Measurements from ENCODE around the gene NRF1.

NRF1 gene

GRCh38 chr7:129698516-129699418, 87.2 kb downstream of the NRF1 start:
- Histone ChIP-seq H3K36me3 (ENCODE audit: control insufficient read depth, insufficient read depth, low read length) (no peaks in the 10 kb centered on the region), H3K4me3 (replicated peaks; ENCODE audit: low read depth, low read length) (no peak overlapping the region), H3K27me3 (replicated peaks; ENCODE audit: control insufficient read depth, insufficient read depth, low read length) (no peaks in the 10 kb centered on the region)
- TF ChIP-seq CTCF (IDR thresholded peaks at IDR 0.05; ENCODE audit: insufficient read depth, low read length, poor library complexity, severe bottlenecking): no peak
- DNase-seq (ENCODE audit: extremely low read depth, insufficient read length): no peak

GRCh38 chr7:129702316-129702715, 90.8 kb downstream of the NRF1 start:
- DNase-seq (ENCODE audit: extremely low read depth, insufficient read length): no peak
- H3K4me3 ChIP-seq (replicated peaks; ENCODE audit: low read depth, low read length): no peak overlapping the region
- no peaks in the 10 kb centered on the region for H3K36me3 ChIP-seq (ENCODE audit: control insufficient read depth, insufficient read depth, low read length)
- no peak for TF ChIP-seq CTCF (IDR thresholded peaks at IDR 0.05; ENCODE audit: insufficient read depth, low read length, poor library complexity, severe bottlenecking)
- no peaks in the 10 kb centered on the region for H3K27me3 ChIP-seq (replicated peaks; ENCODE audit: control insufficient read depth, insufficient read depth, low read length)

GRCh38 chr7:129702761-129703338, 91.3 kb downstream of the NRF1 start:
- DNase-seq (ENCODE audit: extremely low read depth, insufficient read length): no peak
- H3K4me3 ChIP-seq (replicated peaks; ENCODE audit: low read depth, low read length): no peak overlapping the region

GRCh38 chr7:129703751-129704150, 92.2 kb downstream of the NRF1 start:
- no peak for DNase-seq (ENCODE audit: extremely low read depth, insufficient read length)
- no peaks in the 10 kb centered on the region for H3K36me3 ChIP-seq (ENCODE audit: control insufficient read depth, insufficient read depth, low read length)
- no peak overlapping the region for H3K4me3 ChIP-seq (replicated peaks; ENCODE audit: low read depth, low read length)
- no peak for TF ChIP-seq CTCF (IDR thresholded peaks at IDR 0.05; ENCODE audit: insufficient read depth, low read length, poor library complexity, severe bottlenecking)
- H3K27me3 ChIP-seq (replicated peaks; ENCODE audit: control insufficient read depth, insufficient read depth, low read length): no peaks in the 10 kb centered on the region

More at GRCh38 chr7:129702761-129703338, 91.3 kb downstream of the NRF1 start:
- H3K36me3 ChIP-seq (ENCODE audit: control insufficient read depth, insufficient read depth, low read length): no peaks in the 10 kb centered on the region
- no peaks in the 10 kb centered on the region for H3K27me3 ChIP-seq (replicated peaks; ENCODE audit: control insufficient read depth, insufficient read depth, low read length)
- no peak for TF ChIP-seq CTCF (IDR thresholded peaks at IDR 0.05; ENCODE audit: insufficient read depth, low read length, poor library complexity, severe bottlenecking)

- no peak for DNase-seq (ENCODE audit: extremely low read depth, insufficient read length)
- H3K36me3 ChIP-seq (ENCODE audit: control insufficient read depth, insufficient read depth, low read length): peaks cover 1% of the 10 kb centered on the region; the same call in 1 of the 2 replicates
Measured at GRCh38 chr7:129707910-129708499, 96.5 kb downstream of the NRF1 start.

More at GRCh38 chr7:129707910-129708499, 96.5 kb downstream of the NRF1 start:
- TF ChIP-seq CTCF (IDR thresholded peaks at IDR 0.05; ENCODE audit: insufficient read depth, low read length, poor library complexity, severe bottlenecking): no peak
- Histone ChIP-seq H3K4me3 (replicated peaks; ENCODE audit: low read depth, low read length) (no peak overlapping the region), H3K27me3 (replicated peaks; ENCODE audit: control insufficient read depth, insufficient read depth, low read length) (no peaks in the 10 kb centered on the region)
